ENCODE measurements around the gene THAP9. TPM values are rescaled to one million over a fixed set of nuclear protein-coding genes. Genes with fewer than 3 reads are reported as not detected.
"Not testable (repeated sequence)": the region's sequence is repeated elsewhere in the genome, so short reads cannot be mapped to it uniquely, and the experiment has no call there.

THAP9 gene
- total RNA-seq, 2 experiments from 2014 or later: 3.8 to 4.3 TPM

GRCh38 chr4:82864336-82864979, 36.1 kb upstream of the THAP9 start:
- peak; percentile 37 for ATAC-seq (ENCODE audit: poor library complexity)
- TF ChIP-seq CTCF (IDR thresholded peaks at IDR 0.05): no peak
- H3K4me3 ChIP-seq (ENCODE audit: low read length): no peak overlapping the region
- intact Hi-C loops (cut with DNase I, micrococcal nuclease): loop anchor here in 1 of 2 experiments (5.0 kb wide), 1 partner anchor 33 kb away; no protein-coding TSS in a partner anchor
- CTCF ChIA-PET: no interaction called here
- H3K27me3 Mint-ChIP-seq: no peaks in the 10 kb centered on the region
- H3K27me3 ChIP-seq (ENCODE audit: control insufficient read depth in 1 of 2, insufficient read depth in 2 of 2, low read length in 2 of 2): no peaks in the 10 kb centered on the region
- peak overlapping the region in 1 of 2 donors; percentile 13 for H3K27ac ChIP-seq (ENCODE audit: low read depth in 1 of 2, low read length in 2 of 2)
- H3K9me3 Mint-ChIP-seq: no peaks in the 10 kb centered on the region
- peak in 1 of 14 experiments; percentile 4 for DNase-seq
- H3K4me1 ChIP-seq (ENCODE audit: insufficient read depth, low read length): peaks cover 7% of the 10 kb centered on the region
- peak overlapping the region; percentile 67 for H3K27ac Mint-ChIP-seq
- peaks cover 82% of the 10 kb centered on the region for H3K36me3 Mint-ChIP-seq (ENCODE audit: low read depth)
- POLR2A ChIA-PET: interaction anchor here (1.6 kb wide), 1 partner anchor 35 kb away, joined by 6 read pairs; no protein-coding TSS in a partner anchor
- peaks cover 25% of the 10 kb centered on the region for H3K4me1 Mint-ChIP-seq (ENCODE audit: low read depth)
- no peaks in the 10 kb centered on the region for H3K9me3 ChIP-seq (ENCODE audit: control insufficient read depth in 1 of 2, insufficient read depth in 1 of 2, low read length in 2 of 2)
- peaks cover 69% of the 10 kb centered on the region for H3K36me3 ChIP-seq (ENCODE audit: insufficient read depth, low read length)
- no peak overlapping the region for H3K4me3 Mint-ChIP-seq

- ATAC-seq (ENCODE audit: poor library complexity): peak; percentile 68
- Mint-ChIP-seq H3K27me3 (no peaks in the 10 kb centered on the region), H3K4me1 (ENCODE audit: low read depth) (peaks cover 25% of the 10 kb centered on the region), H3K36me3 (ENCODE audit: low read depth) (peaks cover 88% of the 10 kb centered on the region), H3K9me3 (no peaks in the 10 kb centered on the region), H3K4me3 (peak overlapping the region; percentile 20), H3K27ac (peak overlapping the region; percentile 67)
- ChIA-PET CTCF (no interaction called here), POLR2A (interaction anchor here (0.6 to 1.6 kb wide), 4 partner anchors 25 to 169 kb away, joined by 3 to 6 read pairs (median 5); partner anchors contain the start of genes COPS4 and SEC31A)
- peak in 3 of 14 experiments; percentile 62 to 72 (median 67) for DNase-seq
- intact Hi-C loops (cut with DNase I, micrococcal nuclease): no loop called here
- Histone ChIP-seq H3K27me3 (ENCODE audit: control insufficient read depth in 1 of 2, insufficient read depth in 2 of 2, low read length in 2 of 2) (no peaks in the 10 kb centered on the region), H3K36me3 (ENCODE audit: insufficient read depth, low read length) (peaks cover 81% of the 10 kb centered on the region), H3K4me1 (ENCODE audit: insufficient read depth, low read length) (peaks cover 7% of the 10 kb centered on the region), H3K27ac (ENCODE audit: low read depth in 1 of 2, low read length in 2 of 2) (peak overlapping the region in 1 of 2 donors; percentile 33), H3K9me3 (ENCODE audit: control insufficient read depth in 1 of 2, insufficient read depth in 1 of 2, low read length in 2 of 2) (no peaks in the 10 kb centered on the region), H3K4me3 (ENCODE audit: low read length) (no peak overlapping the region)
- no peak for TF ChIP-seq CTCF (IDR thresholded peaks at IDR 0.05)
Observed at GRCh38 chr4:82865592-82865991, 34.9 kb upstream of the THAP9 start.

GRCh38 chr4:82866033-82866432, 34.5 kb upstream of the THAP9 start:
- DNase-seq: peak in 2 of 14 experiments; percentile 5 to 9
- Histone ChIP-seq H3K36me3 (ENCODE audit: insufficient read depth, low read length) (peaks cover 84% of the 10 kb centered on the region), H3K27ac (ENCODE audit: low read depth in 1 of 2, low read length in 2 of 2) (peak overlapping the region in 1 of 2 donors; percentile 33)
- H3K4me1 ChIP-seq (ENCODE audit: insufficient read depth, low read length); H3K9me3 ChIP-seq (ENCODE audit: control insufficient read depth in 1 of 2, insufficient read depth in 1 of 2, low read length in 2 of 2); ATAC-seq (ENCODE audit: poor library complexity); H3K4me3 Mint-ChIP-seq; CTCF ChIA-PET; H3K9me3 Mint-ChIP-seq; H3K27me3 ChIP-seq (ENCODE audit: control insufficient read depth in 1 of 2, insufficient read depth in 2 of 2, low read length in 2 of 2); intact Hi-C loops (cut with DNase I, micrococcal nuclease); H3K27me3 Mint-ChIP-seq; H3K4me3 ChIP-seq (ENCODE audit: low read length): not testable (repeated sequence)
- H3K36me3 Mint-ChIP-seq (ENCODE audit: low read depth): peaks cover 89% of the 10 kb centered on the region
- POLR2A ChIA-PET: interaction anchor here (0.6 to 1.6 kb wide), 4 partner anchors 24 to 169 kb away, joined by 3 to 6 read pairs (median 5); partner anchors contain the start of genes COPS4 and SEC31A
- H3K27ac Mint-ChIP-seq: peak overlapping the region; percentile 67
- H3K4me1 Mint-ChIP-seq (ENCODE audit: low read depth): peaks cover 25% of the 10 kb centered on the region
